Adipocyte (in vitro differentiated cells): ENCODE data around the gene PLBD2.
"Not testable (repeated sequence)": the region's sequence is repeated elsewhere in the genome, so short reads cannot be mapped to it uniquely, and the experiment has no call there.

Source experiments
- DNase-seq: peaks from one replicate; pipeline ENCODE4 v3.0.0-alpha.2; 2015; ENCODE audit warnings: low read depth
- H3K27me3 ChIP-seq: replicated peaks from 2 replicates; pipeline ENCODE4 v1.7.0; 2013; ENCODE audit warnings: mild to moderate bottlenecking, low read length, moderate library complexity; ENCODE audit not compliant: control insufficient read depth, insufficient read depth
- H3K36me3 ChIP-seq: 2 replicates; pipeline ENCODE4 v1.7.0; 2013; ENCODE audit warnings: low read length, mild to moderate bottlenecking, moderate library complexity; ENCODE audit not compliant: control insufficient read depth, insufficient read depth, severe bottlenecking
- H3K4me1 ChIP-seq: 2 replicates; pipeline ENCODE4 v1.7.0; 2013; ENCODE audit warnings: mild to moderate bottlenecking, low read length, moderate library complexity; ENCODE audit not compliant: control insufficient read depth, insufficient read depth
- H3K4me3 ChIP-seq: 2 replicates; pipeline ENCODE4 v1.7.0; 2013; ENCODE audit warnings: mild to moderate bottlenecking, low read length, moderate library complexity
- H3K9ac ChIP-seq: 2 replicates; pipeline ENCODE4 v1.7.0; 2013; ENCODE audit warnings: mild to moderate bottlenecking, low read length, moderate library complexity
- H3K9me3 ChIP-seq: 2 replicates; pipeline ENCODE4 v1.7.0; 2013; ENCODE audit warnings: mild to moderate bottlenecking, low read length, moderate library complexity; ENCODE audit not compliant: control insufficient read depth

The PLBD2 gene

DNA sequence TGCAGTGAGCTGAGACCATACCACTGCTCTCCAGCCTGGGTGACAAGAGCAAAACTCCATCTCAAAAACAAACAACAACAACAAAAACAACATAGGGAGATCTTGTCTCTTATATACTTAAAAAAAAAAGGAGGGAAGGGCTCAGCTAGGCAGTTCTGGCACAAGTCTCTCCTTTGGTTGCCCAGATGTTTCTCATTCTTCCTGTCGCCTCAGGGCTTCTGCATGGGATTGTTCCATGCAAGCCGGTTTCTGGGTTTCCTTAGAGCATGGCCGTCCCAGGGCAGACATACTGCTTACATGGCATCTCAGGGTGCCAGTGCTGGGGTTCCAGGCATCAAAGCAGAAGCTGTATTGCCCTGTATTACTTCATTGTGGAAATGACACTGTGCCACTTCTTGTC is 18.3 kb upstream of the PLBD2 start:
- Histone ChIP-seq H3K4me1 (no peaks in the 10 kb centered on the region), H3K9me3 (no peaks in the 10 kb centered on the region), H3K9ac (no peak overlapping the region), H3K4me3 (no peak overlapping the region), H3K36me3 (no peaks in the 10 kb centered on the region), H3K27me3 (peaks cover 6% of the 10 kb centered on the region)
- no peak for DNase-seq

DNA sequence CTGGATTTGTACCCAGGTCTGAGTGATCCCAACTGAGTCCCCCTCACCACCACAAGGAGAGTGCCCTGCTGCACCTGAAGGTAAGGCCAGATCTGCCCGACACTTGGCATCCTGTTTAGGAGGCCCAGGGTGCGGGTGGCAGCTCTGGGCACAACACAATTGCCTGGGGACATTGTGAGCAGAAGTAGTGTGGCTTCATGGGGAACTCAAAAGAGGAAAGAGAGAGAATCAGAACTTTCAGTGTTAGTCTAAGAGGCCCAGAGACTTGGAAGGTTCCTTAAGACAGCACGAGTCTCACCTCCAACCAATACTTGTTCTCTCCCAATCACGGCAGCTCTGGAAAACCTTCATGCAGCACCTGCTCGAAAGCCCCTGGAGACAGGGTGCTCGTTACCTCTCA is 16.9 kb upstream of the PLBD2 start:
- Histone ChIP-seq H3K27me3 (peaks cover 6% of the 10 kb centered on the region), H3K4me3 (no peak overlapping the region), H3K36me3 (no peaks in the 10 kb centered on the region), H3K9ac (no peak overlapping the region), H3K4me1 (no peaks in the 10 kb centered on the region), H3K9me3 (no peaks in the 10 kb centered on the region)
- DNase-seq = no peak

DNA sequence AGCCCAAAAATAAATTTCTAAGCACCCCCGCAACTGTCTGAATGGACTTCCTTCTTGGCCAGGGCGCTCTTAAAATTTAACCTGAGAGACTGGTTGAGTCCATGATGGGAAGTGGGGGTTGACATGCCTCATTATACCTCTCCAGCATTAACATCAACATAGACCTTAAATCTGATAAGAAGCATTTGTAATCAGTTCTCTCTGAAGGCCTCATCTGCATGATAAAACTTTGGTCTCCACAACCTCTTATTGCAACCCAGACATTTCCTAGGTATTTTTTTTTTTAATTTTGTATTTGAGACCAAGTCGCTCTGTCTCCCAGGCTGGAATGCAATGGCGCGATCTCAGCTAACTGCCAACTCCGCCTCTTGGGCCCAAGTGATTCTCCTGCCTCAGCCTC is 13.1 kb upstream of the PLBD2 start:
- no peak for DNase-seq
- Histone ChIP-seq H3K27me3 (peaks cover 6% of the 10 kb centered on the region), H3K36me3 (no peaks in the 10 kb centered on the region), H3K9me3 (no peaks in the 10 kb centered on the region), H3K9ac (no peak overlapping the region), H3K4me3 (no peak overlapping the region), H3K4me1 (no peaks in the 10 kb centered on the region)

DNA sequence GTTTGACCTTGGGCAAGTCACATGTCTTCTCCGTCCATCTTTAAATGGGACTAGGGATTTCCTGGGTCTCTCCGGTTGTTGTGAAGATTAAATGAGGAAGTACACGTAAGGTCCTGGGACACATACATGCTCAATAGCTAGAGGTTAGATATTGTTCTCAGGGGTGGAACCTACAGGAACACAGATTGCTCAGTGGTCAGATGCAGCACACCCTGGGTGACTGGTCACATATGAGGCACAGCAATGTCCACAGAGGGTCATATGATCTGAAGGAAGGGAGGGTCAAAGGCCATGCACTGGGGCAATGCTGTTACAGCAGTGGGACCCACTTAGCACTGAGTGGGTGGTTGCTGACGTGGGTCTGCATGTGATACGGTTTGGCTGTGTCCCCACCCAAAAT is 12.0 kb upstream of the PLBD2 start:
- no peaks in the 10 kb centered on the region for H3K9me3 ChIP-seq
- no peaks in the 10 kb centered on the region for H3K4me1 ChIP-seq
- DNase-seq = no peak
- H3K4me3 ChIP-seq = no peak overlapping the region
- peaks cover 3% of the 10 kb centered on the region for H3K27me3 ChIP-seq
- H3K9ac ChIP-seq = no peak overlapping the region
- H3K36me3 ChIP-seq = no peaks in the 10 kb centered on the region

DNA sequence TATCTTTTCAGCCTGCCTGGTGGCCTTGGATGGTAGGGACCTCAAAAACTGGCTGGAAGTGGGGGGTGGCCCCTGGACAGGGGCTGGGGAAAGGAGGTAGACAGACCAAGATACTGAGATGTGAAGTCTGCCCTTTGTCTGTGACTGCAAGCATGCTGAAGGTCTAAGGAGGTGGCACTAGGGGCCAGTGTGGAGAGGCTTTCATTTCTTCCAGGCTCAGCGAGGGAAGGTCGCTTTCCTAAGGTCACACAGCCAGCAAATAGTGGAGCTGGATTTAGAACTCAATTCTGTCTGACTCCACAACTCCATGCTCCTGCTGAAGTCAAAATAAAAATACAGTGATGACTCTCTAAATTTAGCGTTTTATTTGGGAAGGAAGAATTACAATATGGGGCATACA is 11.3 kb upstream of the PLBD2 start:
- Histone ChIP-seq H3K4me1 (no peaks in the 10 kb centered on the region), H3K9me3 (no peaks in the 10 kb centered on the region), H3K9ac (no peak overlapping the region), H3K36me3 (no peaks in the 10 kb centered on the region), H3K4me3 (no peak overlapping the region), H3K27me3 (no peaks in the 10 kb centered on the region)
- no peak for DNase-seq

DNA sequence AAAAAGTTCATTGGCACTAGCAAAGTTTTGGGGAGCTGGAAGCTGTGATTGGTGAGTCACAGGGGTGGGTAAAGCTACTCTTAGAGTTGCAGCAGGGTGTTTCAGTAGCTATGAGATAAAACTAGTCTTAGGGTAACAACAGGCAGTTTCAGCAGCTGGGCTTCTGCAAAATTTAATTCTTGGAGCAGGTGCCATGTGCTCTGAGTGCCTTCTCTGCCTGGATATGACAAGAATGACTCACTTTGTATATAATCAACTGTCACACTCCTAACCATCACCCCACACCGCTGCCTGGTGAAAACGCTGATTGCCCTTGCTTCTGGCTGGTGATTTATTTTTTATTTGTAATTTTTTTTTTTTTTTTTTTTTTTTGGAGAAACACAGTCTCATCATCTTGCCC is 10.5 kb upstream of the PLBD2 start:
- H3K27me3 ChIP-seq = no peaks in the 10 kb centered on the region
- no peaks in the 10 kb centered on the region for H3K9me3 ChIP-seq
- DNase-seq = no peak
- no peak overlapping the region for H3K4me3 ChIP-seq
- H3K9ac ChIP-seq = no peak overlapping the region
- H3K4me1 ChIP-seq = no peaks in the 10 kb centered on the region
- no peaks in the 10 kb centered on the region for H3K36me3 ChIP-seq

DNA sequence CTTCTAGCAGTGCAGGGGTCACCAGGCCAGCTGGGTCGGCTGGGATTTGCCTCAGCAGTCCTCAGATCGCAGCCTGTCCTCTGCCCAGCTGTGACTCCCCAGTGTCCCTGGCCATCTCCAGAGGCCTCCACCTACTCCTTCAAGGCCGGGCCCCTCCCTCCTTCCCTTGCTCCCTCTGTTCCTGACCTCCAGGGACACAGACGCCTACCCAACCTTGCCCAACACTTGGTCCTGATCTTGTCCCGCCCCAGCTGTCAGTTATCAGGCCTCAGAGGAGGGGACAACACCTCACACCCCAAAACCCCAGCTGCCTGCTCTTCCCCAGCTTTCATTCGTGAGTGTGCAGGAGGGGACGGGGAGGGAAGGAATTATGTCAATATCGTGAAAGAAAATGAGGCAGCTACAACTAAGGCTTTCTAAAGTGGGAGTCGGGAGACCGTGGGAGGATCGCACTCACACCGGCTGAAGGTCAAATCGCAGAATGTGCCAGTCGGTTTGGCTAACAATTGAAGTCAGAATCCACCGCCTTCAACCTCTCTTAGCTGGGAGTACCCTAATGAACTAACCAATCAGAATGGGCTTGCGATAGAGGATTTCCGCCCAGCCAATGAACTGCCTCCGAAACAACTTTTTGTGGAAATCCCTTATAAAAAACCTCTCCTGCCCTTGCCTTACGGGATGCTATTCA is 9.4 kb upstream of the PLBD2 start:
- no peak for DNase-seq
- H3K9ac ChIP-seq = no peak overlapping the region
- no peaks in the 10 kb centered on the region for H3K36me3 ChIP-seq
- H3K27me3 ChIP-seq = no peaks in the 10 kb centered on the region
- no peaks in the 10 kb centered on the region for H3K4me1 ChIP-seq
- H3K9me3 ChIP-seq = no peaks in the 10 kb centered on the region
- no peak overlapping the region for H3K4me3 ChIP-seq

DNA sequence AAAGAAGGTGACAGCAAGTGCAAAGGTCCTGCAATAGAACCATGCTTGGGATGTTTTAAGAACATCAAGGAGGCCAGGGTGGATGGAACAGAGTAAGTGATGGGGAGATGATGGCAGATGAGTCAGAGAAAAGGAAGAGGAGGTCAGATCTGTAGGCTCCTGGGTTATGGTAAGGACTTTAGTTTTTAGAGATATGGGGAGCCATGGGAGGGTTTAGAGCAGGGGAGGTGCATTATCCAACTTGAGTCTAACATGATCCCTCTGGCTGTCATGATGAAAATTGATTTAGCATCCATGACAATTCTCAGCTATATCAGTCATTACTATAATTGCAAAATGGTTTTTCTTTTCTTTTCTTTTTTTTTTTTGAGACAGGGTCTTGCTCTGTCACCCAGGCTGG is 7.3 kb upstream of the PLBD2 start:
- Histone ChIP-seq H3K9ac (no peak overlapping the region), H3K4me1 (no peaks in the 10 kb centered on the region), H3K36me3 (no peaks in the 10 kb centered on the region), H3K4me3 (no peak overlapping the region), H3K9me3 (no peaks in the 10 kb centered on the region), H3K27me3 (no peaks in the 10 kb centered on the region)
- no peak for DNase-seq

DNA sequence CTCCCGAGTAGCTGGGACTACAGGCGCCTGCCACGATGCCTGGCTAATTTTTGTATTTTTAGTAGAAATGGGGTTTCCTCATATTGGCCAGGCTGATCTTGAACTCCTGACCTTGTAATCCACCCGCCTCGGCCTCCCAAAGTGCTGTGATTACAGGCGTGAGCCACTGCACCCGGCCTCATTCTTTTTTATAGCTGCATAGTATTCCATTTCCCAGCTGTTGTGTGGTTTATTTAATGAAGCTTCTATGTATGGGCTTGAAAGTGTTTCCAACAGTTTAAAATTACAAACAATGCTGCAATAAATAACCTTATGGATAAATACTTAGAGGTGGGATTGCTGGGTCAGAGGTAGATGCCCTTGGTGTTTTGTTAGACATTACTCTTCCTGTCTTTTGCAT is 4.2 kb upstream of the PLBD2 start:
- not testable (repeated sequence) for H3K36me3 ChIP-seq, H3K9ac ChIP-seq, H3K9me3 ChIP-seq, H3K4me1 ChIP-seq, H3K4me3 ChIP-seq, H3K27me3 ChIP-seq, DNase-seq

DNA sequence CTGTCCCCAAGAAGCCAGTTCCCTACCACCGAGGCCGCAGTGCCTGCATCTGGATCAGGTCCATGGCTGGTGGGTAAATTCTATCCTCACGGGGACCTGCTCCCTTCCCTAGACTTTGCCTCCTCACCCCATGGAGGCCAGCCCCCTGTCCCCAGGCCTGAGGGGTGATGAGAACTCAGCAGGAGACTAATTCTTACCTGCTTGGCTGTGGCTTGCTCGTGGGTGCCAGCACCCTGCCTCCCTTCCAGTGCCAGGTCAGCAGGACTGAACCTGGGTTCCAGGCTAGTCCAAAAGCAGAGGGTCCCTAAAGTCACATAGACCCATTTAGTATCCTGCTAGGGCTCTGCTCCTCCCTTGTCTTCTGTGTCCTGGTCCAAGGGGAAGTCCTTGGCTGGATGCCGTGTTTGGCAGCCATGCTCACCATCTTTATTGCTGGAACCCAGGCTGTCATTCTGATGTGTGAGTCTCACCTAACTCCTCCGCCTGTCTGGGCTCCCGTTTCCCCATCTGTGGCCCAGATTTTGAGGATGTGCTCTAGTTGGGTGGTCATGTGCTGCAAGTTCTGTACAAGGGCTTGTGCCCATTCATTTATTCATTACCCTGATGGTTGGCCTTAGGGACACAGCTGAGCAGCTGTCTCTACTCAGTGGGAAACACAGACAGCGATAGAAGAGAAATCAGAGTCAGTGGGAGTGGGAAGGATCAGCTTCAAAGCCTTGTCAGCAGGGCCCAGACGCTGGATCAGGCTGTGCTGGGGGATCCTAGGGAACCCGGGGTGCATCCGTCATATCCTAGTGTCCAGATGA is 949 bp downstream of the PLBD2 start:
- no peaks in the 10 kb centered on the region for H3K36me3 ChIP-seq
- peak overlapping the region; percentile 89 for H3K9ac ChIP-seq
- peak; percentile 26 for DNase-seq
- H3K9me3 ChIP-seq = no peaks in the 10 kb centered on the region
- no peaks in the 10 kb centered on the region for H3K27me3 ChIP-seq
- H3K4me3 ChIP-seq = peak overlapping the region; percentile 92
- peaks cover 24% of the 10 kb centered on the region for H3K4me1 ChIP-seq

DNA sequence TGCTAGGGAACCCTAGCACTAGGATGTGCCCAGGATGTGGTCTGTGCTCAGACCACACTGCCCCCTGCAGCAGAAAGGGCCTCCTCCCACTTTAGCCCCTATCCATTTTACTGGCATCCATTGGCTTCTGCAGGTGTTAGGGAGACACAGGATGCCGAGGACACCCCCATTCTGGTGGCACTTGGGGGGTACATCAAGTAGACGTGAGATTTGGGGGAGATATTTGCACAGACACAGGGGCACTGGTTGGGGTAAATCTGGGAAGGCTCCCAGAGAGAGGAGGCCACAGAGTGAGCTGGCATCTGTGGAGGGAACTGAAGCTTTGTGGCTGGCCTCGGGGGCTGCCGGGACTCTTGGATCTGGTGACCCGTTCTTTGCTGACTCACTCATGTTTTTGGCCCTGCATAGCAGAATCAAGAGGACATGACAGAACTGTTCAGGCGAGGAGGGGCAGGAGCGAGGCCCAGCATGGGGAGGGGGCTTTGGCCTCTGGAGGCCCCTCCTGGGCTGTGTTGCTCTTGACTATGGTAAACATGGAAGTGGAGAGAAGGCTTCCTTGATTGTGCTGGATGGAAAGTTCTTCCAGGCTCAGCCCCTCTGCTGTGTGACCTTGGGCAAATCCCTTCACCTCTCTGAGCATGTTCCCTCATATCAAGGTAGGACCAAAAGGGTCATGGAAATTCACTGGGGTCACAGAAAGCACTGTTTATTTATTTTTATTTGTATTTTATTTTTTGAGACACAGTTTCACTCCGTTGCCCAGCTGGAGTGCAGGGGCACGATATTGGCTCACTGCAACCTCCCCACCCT is 1.8 kb downstream of the PLBD2 start:
- no peaks in the 10 kb centered on the region for H3K36me3 ChIP-seq
- H3K9ac ChIP-seq = peak overlapping the region; percentile 89
- H3K27me3 ChIP-seq = no peaks in the 10 kb centered on the region
- peak; percentile 17 for DNase-seq
- peak overlapping the region; percentile 92 for H3K4me3 ChIP-seq
- peaks cover 24% of the 10 kb centered on the region for H3K4me1 ChIP-seq
- no peaks in the 10 kb centered on the region for H3K9me3 ChIP-seq
